T-helper 22 cell (primary cell): ENCODE results near the gene HSF5.
"Not testable (repeated sequence)": the region's sequence is repeated elsewhere in the genome, so short reads cannot be mapped to it uniquely, and the experiment has no call there.

Source experiments
- DNase-seq: peaks from one replicate; pipeline ENCODE4 v3.0.0-alpha.2; 2020; ENCODE audit warnings: low read depth

HSF5 gene

DNA sequence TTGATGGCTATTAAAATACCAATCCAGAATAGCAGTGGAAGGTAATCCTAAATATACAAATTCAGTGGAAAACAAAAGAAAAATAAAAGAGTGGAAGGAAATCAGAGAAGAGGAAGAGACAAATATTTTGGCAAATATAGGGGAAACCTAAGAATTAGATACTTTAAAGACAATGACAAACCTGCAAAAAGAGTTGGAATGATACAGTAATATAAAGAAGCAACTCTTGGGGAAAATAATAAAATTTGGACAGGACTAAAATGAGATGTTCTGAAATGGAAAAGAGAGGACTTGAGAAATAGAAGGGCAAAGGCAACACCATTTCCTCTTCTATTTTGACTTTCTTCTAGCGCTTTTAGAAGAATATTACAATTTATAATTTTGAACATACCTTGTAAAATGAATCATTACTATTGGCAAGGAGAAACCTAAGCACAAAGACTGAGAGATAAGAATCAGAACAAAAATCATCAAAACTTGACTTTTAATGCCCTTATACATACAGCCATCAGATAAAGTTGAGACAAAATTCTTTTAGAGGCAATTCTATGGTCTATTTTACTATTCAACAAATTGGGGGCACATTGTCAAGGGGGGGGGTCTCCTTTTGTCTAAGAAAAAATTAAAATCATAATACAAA, 76.0 kb downstream of the HSF5 start:
- DNase-seq, result no peak

- no peak for DNase-seq
Measured at GRCh38 chr17:58411408-58411894, 76.8 kb downstream of the HSF5 start.

GRCh38 chr17:58410714-58411407, 77.3 kb downstream of the HSF5 start:
- no peak for DNase-seq

- DNase-seq, result no peak
Measured at GRCh38 chr17:58409432-58409831, 78.8 kb downstream of the HSF5 start.

- DNase-seq, result no peak
Measured at GRCh38 chr17:58403311-58403710, 84.9 kb downstream of the HSF5 start.

DNA sequence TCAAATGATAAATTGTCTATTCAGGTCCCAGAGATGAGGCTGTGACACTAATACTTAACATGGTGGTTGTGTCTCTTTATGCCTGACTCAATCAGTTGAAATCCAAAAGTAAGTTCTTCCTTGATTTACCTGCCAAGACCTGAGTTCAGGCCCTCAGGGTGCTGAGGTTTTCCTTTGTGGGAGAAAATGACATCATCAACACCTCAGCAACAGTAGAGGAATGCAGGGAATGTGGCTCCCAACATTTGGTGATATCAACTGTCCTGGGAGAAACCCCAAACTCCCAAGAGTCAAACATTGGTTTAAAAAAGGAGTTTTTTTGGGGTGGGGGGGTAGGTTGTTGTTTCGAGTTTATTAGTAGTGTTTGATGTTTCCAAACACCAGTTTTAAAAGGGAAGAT, 85.5 kb downstream of the HSF5 start:
- no peak for DNase-seq

DNA sequence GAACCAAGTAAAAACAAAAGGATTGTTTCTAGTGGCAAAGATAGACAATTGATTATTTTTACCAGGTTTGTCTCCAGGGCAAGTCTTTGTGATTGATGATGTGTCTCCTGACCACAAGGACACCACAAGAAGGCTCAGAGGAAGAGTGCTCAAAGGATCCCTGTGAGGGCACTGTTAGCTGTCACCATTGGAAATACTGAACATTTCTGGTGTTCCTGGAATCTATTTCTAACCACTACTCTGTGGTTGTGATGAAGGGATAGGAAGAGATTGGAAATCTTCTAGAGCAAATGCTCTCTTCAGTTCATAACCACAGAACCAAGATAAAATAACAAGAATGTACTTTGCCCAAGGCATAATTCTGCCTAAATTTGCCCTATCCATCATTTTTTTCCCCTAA, 86.2 kb downstream of the HSF5 start:
- DNase-seq, result no peak

- no peak for DNase-seq
Measured at GRCh38 chr17:58401287-58401686, 86.9 kb downstream of the HSF5 start.

- DNase-seq, result no peak
Measured at GRCh38 chr17:58400826-58401225, 87.4 kb downstream of the HSF5 start.

DNA sequence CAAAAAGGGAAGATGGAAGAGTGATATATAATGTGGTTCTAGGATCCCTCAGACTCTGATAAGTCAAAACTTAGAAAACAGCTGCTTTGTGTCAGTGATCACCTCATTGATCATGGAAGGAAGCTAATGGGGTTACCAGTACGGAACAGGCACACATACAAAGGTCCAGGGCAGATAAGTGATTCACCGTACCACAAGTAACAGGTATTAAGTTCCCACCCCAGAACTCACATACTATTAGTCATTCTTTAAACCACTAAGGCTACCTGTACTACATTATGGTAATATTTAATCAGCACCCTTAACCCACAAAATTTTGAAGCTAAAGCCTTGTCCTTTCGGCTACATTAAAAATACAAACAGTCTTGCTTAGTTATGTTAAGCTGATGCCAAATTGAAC, 88.2 kb downstream of the HSF5 start:
- DNase-seq, result no peak

DNA sequence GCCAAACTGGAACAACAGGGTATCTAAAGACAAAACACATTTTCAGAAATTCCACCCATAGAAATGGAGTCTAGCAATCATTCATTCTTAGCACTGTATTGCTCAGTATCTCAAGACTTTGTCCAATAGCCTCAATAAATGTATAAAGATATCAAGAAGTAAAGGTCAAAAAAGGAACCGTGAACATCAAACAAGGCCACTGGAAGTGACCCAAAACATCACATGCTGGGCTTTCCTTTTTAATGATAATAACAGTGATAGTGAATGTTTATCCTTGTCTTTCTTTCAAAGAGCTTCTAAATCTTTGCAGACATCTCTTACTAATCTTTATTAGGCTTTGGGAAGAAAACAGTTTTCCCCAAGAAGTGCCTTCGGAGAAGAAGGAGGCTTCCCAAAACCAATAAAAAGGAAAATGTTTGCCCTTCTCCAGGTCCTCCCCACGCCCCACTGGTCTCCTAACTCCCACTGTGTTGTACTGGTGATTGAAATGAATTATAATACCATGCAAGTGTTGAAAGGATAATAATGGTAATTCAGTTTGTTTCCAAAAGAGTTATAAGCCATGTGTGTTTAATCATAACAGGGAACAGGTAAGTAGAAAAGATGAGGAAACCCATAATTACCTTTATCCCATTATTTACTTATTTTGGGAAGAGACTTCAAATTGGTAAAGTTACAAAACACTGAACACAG, 89.5 kb downstream of the HSF5 start:
- DNase-seq, result no peak

GRCh38 chr17:58397421-58397820, 90.8 kb downstream of the HSF5 start:
- not testable (repeated sequence) for DNase-seq

DNA sequence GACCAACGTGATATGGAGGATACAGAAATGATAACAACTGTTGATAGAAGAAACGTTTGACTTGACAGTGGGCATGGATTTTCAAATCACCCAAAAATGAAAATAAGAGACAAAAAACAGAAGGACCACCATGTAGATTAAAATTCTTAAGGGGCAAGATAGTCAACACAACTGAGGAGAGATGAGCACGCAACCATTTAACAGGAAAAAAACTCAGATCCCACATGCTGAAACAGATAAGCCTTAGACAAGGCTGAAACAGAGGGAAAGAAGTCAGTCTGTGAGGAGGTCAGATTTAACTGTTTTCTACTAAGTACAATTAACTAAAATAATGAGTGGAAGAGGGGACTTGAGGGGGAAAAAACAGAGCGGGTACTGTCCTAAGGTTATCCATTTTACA, 92.0 kb downstream of the HSF5 start:
- DNase-seq, result no peak

GRCh38 chr17:58394534-58395223, 93.5 kb downstream of the HSF5 start:
- DNase-seq, result no peak

GRCh38 chr17:58391302-58391984, 96.8 kb downstream of the HSF5 start:
- DNase-seq, result no peak

GRCh38 chr17:58390884-58391283, 97.3 kb downstream of the HSF5 start:
- no peak for DNase-seq

- DNase-seq, result no peak
Measured at GRCh38 chr17:58388302-58389190, 99.7 kb downstream of the HSF5 start.

GRCh38 chr17:58387834-58388233, 100.4 kb downstream of the HSF5 start:
- no peak for DNase-seq

DNA sequence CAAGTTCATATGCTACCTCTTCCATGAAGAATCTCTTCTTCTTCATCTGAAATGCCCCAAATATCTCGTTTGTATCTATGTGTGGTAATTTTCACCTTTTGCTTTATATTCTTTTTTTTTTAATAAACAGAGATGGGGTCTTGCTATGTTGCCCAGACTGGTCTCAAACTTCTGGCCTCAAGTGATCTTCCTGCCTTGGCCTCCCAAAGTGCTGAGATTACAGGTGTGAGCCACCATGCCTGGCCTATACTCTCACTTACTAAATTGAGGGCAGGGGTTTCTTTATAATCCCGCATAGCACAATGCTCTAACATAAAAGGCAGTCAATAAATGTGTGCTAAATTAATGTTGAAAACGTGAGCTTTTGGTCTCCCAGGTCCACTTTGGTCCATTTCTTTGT, 101.5 kb downstream of the HSF5 start:
- DNase-seq, result no peak

DNA sequence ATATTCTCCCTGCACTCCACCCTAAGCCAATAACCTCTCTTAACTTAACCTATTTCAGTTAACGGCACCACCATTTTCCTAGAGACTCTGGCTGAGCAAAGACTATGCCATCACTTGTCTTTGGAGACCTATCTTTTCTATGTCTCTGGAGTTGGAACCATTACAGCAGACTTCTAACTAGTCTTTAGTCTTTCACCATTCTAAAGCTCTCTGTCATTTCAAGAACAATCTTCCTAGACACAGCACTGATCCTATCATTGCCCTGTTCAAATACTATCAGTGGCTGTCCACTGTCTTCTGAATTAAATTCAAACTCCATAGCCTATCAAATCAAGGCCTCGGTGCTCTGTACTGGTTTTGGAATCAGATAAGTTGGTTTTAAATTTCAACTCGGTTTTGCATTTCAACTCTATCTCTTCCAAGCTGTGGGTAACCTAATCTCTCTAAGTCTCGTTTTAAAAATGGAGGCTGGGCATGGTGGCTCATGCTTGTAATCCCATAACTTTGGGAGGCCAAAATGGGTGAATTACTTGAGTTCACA, 102.8 kb downstream of the HSF5 start:
- no peak for DNase-seq

GRCh38 chr17:58384897-58385296, 103.3 kb downstream of the HSF5 start:
- no peak for DNase-seq
